Raji (cell line): ENCODE results near the gene ADIPOR1.

Experiments
- POLR2A ChIP-seq: IDR thresholded peaks from 2 replicates; pipeline ENCODE4 v1.6.1; 2011; ENCODE audit warnings: low read depth, low read length, control low read depth; ENCODE audit not compliant: insufficient read depth

The ADIPOR1 gene

DNA sequence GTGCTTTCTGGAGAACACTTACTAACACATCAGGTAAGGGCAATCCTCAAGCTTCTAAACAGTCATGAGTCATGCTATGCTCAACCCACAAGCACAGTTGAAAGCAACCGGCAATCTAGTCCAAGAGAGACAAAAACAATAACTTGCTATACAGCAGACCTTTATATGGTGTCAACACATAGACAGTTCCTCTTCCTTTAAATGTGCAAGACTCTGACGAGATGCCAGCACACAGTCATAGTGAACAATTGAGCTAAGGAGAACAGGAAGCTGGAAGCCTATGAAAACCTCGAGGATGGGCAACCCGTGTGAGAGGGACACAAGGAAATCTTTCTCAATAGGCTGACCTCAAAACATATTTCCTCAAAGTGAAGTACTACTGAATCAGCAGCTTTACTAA lies 5.3 kb downstream of the ADIPOR1 start:
- TF ChIP-seq POLR2A, result no peak

DNA sequence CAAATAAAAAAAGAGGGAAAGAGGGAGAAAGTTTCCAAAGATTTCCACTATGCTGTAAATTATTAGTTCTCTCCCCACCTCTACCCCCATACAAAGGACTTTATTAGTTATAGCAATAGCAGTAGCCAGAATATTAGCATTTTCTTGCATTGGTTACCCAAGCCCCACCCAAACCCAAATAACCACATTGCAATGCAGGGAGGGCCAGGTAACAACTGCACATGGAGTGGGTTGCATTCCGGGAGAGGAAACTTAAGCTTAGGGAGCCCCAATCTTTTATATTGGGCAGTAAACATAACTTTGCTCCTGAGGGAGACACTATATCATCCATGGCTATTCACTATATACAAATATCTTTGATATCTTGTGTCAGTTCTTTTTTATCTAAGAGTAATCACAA lies 6.0 kb downstream of the ADIPOR1 start:
- TF ChIP-seq POLR2A, result no peak

DNA sequence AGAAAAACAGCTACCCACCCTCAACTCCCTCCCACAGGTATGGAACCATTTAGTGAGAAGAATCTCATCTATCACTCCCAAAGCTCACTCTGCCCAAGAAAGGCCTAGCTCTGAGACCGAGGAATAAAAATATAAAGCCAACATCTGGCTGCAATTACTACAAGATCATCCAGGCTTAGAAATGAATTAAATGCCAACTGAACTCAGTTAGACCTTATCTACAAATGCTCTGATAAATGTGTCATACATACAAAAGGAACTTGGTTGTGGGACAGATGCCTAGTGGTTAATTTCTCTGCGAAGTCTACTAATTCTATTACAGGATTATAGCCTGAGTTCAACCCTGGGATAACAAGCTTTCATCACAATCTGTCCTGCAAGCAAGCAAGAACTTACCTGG lies 6.7 kb downstream of the ADIPOR1 start:
- no peak for TF ChIP-seq POLR2A

DNA sequence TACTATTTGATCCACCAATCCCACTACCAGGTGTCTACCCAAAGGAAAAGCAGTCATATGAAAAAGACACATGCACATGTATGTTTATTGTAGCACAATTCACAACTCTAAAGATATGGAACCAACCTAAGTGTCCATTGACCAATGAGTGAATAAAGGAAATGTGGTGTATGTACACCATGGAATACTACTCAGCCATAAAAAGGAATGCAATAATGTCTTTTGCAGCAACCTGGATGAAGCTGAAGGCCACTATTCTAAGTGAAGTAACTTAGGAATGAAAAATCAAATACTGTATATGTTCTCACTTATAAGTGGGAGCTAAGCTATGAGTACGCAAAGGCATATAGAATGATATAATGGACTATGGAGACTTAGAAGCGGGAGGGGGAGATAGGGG lies 12.6 kb downstream of the ADIPOR1 start:
- TF ChIP-seq POLR2A, result no peak

DNA sequence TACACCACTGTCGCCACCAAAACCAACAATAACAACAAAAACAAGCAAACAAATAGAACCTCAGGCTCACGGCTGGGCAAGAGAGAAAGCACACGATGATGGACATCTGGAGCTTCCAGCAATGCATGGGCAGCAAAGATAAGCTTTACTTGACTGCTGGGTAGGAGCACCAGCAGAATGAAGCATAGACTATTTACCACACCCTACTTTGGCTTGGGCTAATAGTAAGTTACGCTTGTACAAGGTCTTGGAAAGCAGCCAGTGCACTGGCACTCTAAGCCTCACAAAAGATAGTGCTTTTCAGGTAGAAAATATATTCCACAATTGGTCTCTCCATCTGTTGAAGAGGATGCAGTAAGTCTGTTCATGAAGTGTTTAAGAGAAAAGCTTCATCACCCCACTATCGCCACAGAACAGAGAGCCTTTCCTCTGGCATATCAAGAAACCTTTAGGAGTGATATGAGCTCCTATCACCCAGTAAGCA lies 13.6 kb downstream of the ADIPOR1 start:
- TF ChIP-seq POLR2A, result no peak

DNA sequence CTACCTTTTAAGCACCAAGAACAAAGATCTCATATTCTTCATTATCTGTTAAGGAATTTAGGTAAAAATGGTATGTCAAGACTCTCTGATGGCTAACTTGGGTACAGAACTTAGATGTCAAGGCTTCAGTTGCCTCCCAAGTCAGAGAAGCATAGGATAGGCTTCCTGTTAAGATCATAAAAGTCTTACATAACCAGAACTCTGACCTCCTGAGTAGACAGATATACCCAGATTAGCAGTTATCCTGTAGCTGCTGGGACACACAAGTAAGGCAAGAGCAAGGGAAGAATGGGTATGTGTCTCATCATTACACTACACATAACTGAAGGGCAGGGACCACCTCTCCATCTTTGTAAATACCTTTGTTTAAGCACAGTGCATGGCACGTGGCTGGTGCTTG lies 15.7 kb downstream of the ADIPOR1 start:
- no peak for TF ChIP-seq POLR2A

DNA sequence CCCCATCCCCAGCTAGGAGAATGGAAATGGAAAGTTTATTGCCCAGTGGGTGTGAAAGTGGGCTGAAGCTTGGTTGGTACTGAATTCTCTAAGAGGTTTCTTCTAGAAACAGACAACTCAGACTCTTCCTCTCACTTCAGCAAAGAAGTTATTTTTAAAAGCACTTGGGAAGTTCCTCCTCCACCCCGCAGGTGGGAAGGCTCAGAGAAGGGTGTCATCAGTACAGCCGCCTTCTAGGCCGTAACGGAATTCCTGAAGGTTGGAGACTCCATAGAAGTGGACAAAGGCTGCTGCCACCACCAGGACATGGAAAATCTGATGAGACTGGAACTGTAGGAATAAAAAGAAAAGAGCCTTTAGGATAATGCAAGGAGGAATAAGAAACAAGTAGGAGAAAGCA lies 16.7 kb downstream of the ADIPOR1 start:
- no peak for TF ChIP-seq POLR2A

DNA sequence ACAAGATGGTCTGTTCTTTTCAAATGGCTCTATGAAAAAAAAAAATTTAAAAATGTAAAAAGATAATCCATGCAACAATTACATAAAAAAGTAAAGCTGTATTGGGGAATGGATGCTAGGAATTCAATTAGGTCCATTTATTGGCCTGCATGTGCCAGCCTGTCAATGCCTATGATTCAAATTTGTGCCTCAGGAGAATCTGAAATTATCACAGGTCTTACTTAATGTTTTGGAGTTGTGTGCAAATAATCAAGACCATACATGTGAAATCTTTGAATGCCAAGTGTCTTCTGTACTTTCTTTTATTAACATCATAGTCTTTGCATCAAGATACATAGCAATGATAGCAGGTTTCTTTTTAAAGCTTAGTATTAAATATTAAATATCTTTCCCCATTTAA lies 17.6 kb downstream of the ADIPOR1 start:
- TF ChIP-seq POLR2A, result no peak

DNA sequence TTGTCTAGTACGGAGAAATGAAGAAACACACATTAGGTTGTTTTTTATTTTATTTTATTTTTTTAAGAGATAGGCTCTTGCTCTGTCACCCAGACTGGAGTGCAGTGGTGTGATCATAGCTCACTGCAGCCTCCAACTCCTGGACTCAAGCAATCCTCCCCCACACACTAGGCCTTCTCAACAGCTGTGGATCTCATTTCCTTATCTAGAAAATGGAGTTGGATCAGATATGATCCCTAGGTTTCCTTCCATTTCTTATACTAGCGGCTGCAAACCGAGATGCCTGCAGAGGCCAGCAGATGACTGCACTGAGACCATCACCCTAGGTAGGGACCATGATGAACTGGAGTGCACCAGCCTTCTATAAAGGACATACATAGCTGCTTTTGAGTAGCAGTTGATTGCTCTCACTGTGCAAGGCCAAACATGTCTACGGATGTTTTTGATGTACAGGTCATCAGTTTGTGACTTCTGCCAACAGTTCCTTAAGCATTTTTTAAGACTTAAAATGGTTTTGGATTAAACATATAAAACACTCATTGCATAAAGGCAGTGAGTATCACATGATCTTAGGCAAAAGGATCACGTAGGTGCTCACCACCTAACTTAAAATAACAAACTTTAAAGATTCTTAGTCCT lies 19.7 kb downstream of the ADIPOR1 start:
- TF ChIP-seq POLR2A, result no peak

DNA sequence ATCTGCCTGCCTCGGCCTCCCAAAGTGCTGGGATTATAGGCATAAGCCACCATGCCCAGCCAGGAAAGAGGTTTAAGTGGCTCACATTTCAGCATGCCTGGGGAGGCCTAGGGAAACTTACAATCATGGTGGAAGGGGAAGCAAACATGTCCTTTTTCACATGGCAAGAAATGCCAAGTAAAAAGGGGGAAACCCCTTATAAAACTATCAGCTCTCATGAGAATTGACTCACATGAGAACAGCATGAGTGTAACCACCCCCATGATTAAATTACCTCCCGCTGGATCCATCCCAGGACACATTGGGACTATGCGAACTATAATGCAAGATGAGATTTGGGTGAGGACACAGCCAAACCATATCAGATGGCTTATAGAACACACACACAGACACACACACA lies 22.3 kb downstream of the ADIPOR1 start:
- no peak for TF ChIP-seq POLR2A

DNA sequence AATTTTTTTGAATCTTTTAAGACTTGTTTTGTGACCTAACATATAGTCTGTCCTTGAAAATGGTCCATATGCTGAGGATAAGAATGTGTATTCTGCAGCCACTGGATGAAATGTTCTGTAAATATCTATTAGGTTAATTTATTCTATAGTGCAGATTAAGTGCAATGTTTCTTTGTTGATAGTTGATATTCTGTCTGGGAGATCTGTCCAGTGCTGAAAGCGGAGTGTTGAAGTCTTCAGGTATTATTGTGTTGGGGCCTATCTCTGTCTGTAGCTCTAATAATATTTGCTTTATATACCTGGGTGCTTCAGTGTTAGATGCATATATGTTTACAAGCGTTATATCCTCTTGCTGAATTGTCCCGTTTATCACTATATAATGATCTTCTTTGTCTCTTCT lies 23.4 kb downstream of the ADIPOR1 start:
- no peak for TF ChIP-seq POLR2A

DNA sequence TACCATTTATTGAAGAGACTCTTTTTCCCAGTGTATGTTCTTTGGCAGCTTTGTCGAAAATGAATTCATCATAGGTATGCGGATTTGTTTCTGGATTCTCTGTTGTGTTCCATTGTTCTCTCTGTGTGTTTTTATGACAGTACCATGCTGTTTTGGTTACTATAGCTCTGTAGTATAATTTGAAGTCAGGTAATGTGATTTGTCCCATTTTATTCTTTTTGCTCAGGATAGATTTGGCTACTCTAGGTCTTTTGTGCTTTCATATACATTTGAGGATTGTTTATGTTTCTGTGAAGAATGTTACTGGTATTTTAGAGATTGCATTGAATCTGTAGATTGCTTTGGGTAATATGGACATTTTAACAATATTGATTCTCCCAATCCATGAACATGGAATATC lies 25.6 kb downstream of the ADIPOR1 start:
- TF ChIP-seq POLR2A, result no peak

DNA sequence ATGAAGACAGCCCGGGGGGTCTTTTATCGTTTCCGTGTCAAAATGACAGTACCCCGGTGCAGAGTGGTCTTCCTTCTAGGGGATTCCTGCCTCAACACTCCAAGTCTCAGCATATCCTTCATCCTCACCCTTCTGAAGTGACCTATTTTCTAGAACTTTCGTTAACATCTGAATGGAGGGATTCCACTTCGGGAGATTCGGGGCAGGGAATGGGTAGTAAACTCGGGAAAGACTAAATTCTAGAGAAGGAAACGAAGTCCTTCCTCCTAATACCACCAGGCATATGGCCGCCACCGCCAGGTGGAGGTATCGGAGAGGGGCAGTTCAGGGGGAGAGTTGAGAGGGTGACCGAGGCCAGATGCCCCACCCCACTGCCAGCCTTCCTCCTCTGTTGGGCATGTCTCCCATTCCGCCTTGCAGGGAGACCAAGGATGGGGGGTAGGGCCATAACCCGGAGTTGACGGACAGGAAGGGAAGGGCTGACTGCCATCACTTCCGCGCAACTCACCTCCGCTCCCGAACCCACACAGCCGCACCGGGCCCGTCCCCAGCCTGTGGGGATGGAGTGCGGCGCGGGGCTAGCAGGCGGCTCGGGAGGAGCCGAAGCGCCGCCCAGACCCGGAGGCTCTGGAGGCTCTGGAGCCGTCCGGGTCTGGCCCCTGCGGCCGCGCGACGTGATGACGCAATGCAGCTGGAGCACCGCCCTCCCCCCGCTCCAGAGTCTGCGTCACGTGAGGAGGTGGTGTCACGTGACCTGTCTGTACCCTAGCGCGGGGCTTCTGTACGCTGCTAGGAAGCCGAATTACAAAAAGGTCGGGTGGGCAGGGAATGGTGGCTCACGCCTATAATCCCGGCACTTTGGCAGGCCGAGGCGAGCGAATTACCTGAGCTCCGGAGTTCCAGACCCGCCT lies 31.3 kb downstream of the ADIPOR1 start, which contains the start of gene KLHL12:
TSS of gene KLHL12 (minus strand) at position 654 of the 911 bp plus-strand sequence. CDS start 2,072 bp downstream, outside the sequence.
- TF ChIP-seq POLR2A, result peak; percentile 94

DNA sequence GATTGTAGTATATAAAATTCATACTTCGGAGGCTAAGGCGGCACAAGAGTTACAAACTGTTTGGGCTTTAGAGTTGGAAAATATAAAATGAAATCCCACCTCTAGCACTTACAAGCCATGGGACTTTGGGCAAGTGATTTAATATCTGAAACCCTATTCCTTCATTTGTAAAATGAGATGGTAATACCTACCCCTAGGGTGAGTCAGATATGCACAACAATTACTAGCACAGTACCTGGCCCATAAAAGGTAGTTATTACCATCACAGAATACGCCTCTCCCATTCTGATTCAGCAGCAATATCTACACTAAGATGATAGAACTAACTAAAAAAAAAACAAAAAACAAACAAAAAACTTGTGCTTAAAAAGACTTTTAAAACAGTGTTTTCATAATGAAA lies 34.6 kb downstream of the ADIPOR1 start:
- no peak for TF ChIP-seq POLR2A

DNA sequence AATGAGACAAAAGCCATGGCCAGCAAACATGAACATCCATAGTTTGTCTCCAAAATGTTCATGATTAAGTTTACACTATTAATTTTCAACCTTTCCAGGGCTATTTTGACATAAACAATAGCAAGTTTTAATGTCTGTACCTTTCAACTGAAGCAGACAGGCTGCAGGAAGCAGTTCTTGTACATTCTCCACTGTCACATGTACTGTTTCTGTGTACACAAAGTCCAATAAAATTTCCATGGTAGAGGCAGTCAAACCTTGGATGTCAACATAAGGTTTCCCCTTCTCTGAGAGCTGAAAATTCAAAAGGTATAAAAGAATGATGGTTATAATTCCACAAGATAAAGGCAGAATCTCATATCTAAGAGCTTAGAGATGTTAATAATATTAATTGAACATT lies 38.5 kb downstream of the ADIPOR1 start:
- TF ChIP-seq POLR2A, result no peak

DNA sequence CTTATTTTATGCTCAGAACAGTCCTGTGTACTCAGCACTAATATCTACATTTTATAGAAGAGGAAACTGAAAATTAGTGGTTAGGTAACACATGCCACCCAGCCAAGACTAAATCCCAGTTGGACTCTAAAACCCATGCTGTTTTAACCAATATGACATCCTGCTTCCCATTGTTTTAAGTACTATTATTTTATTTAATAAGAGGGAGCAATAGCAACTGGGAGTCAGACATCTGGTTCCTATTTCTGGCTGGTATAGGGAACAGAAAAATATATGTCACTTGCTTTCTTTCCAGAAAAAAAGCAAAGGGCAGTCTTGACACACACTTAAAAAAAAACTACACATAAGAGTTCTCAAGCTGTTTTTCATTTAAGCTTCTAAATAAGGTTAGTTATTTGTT lies 43.0 kb downstream of the ADIPOR1 start:
- TF ChIP-seq POLR2A, result no peak
